Spleen (tissue), 11 donors: ENCODE measurements around the gene SLC26A8. TPM values are rescaled to one million over a fixed set of nuclear protein-coding genes. Genes with fewer than 3 reads are reported as not detected.

Source experiments
- DNase-seq: peaks from one replicate; pipeline ENCODE4 v3.0.0-alpha.2; 2020
- H3K27ac ChIP-seq, 8 donors: fragments of 200-600 bp; sonication (generic) in 7 of 8; 1 replicate in 4 of 8; 2 replicates in 4 of 8; pipeline versions ENCODE4 v1.5.0 to v1.8.0; 2016 to 2021; ENCODE audit warnings: inconsistent platforms in 4 of 8, mild to moderate bottlenecking in 4 of 8, moderate library complexity in 1 of 8
- H3K27me3 ChIP-seq, 7 donors: fragments of 200-600 bp; sonication (generic) in 6 of 7; replicated peaks in 1 of 7; 1 replicate in 4 of 7; 2 replicates in 3 of 7; pipeline versions ENCODE4 v1.5.0 to v1.8.0; 2016 to 2021; ENCODE audit warnings: inconsistent platforms in 3 of 7, mild to moderate bottlenecking in 1 of 7
- H3K36me3 ChIP-seq, 6 donors: fragments of 200-600 bp; sonication (generic) in 5 of 6; 1 replicate in 4 of 6; 2 replicates in 2 of 6; pipeline versions ENCODE4 v1.5.0 to v1.8.0; 2016 to 2021; ENCODE audit warnings: inconsistent platforms in 2 of 6
- H3K4me1 ChIP-seq, 6 donors: fragments of 200-600 bp; sonication (generic) in 5 of 6; 1 replicate in 3 of 6; 2 replicates in 3 of 6; pipeline versions ENCODE4 v1.5.0 to v1.8.0; 2016 to 2021; ENCODE audit warnings: inconsistent platforms in 3 of 6
- H3K4me3 ChIP-seq, 8 donors: fragments of 200-600 bp; sonication (generic) in 7 of 8; 1 replicate in 4 of 8; 2 replicates in 4 of 8; pipeline versions ENCODE4 v1.5.0 to v1.8.0; 2016 to 2021; ENCODE audit warnings: inconsistent platforms in 4 of 8, mild to moderate bottlenecking in 4 of 8, moderate library complexity in 2 of 8
- H3K9me3 ChIP-seq, 8 donors: fragments of 200-600 bp; sonication (generic) in 7 of 8; 1 replicate in 4 of 8; 2 replicates in 4 of 8; pipeline versions ENCODE4 v1.5.0 to v1.8.0; 2016 to 2021; ENCODE audit warnings: inconsistent platforms in 4 of 8
- POLR2A ChIP-seq, 3 donors: fragments of 450-650 bp; IDR thresholded peaks; one replicate each; pipeline ENCODE4 v1.5.1; 2017; ENCODE audit warnings: antibody characterized with exemption in 3 of 3, mild to moderate bottlenecking in 1 of 3
- POLR2AphosphoS5 ChIP-seq, 3 donors: sonication (generic); formaldehyde crosslinking; IDR thresholded peaks; one replicate each; pipeline ENCODE4 v1.5.1; 2017; ENCODE audit warnings: antibody characterized with exemption in 3 of 3
- WGBS, 5 donors: extraction: QIAGEN DNeasy Blood & Tissue Kit in 3 of 5; methylation state at CpG; one replicate each; pipeline versions ENCODE4 v1.1.5 to v1.1.7; 2013 to 2018; 5-methylcytosine and 5-hydroxymethylcytosine counted together
- intact Hi-C: fragments of 100-400 bp; cut with DNase I; formaldehyde crosslinking; loops from one replicate; pipeline ENCODE4 v1.15.0; 2023; ENCODE audit warnings: low total_unique reads
- polyA plus RNA-seq, 3 donors: library from polyadenylated mRNA; stranded (reverse); fragments of 200-250 nt; gene quantifications; one replicate each; pipeline ENCODE4 v1.2.1, GENCODE V29; 2013
- total RNA-seq, 7 donors: library from RNA; depleted of rRNA in 3 of 7; stranded (reverse); fragments of >200 nt in 3 of 7; fragmentation: NEBNext Ultra II Directional in 4 of 7; extraction: Animal tissue kit (Norgen Biotek cat#: 25700) in 4 of 7; gene quantifications; one replicate each; pipeline versions ENCODE4 v1.1.0 to v1.2.1, GENCODE V29; 2016 to 2021
- TF ChIP-seq, protein P1 (sequence below), 11 experiments: fragments of 200-600 bp in 7 of 11; fragments of 450-650 bp in 4 of 11; sonication (generic) in 4 of 11; IDR thresholded peaks in 8 of 11; conservative IDR thresholded peaks in 3 of 11; 1 replicate in 7 of 11; 2 replicates in 4 of 11; pipeline versions ENCODE4 v1.4.0 to v1.8.0; 2016 to 2021; ENCODE audit warnings: antibody characterized with exemption in 11 of 11, inconsistent platforms in 4 of 11, mild to moderate bottlenecking in 1 of 11
- donor health status: healthy with polysubstance abuse.
- donor health status: DM: no; HTN: no; CAD: no; lungs with moderate emphysema.
- donor health status: DM: no; HTN: no; CAD: no.
- donor health status: Bipolar disorder and iron deficiency.
- donor health status: healthy.
- donor health status: DM: no; HTN: no; CAD: no.
- donor health status: DM: yes; HTN: yes; CAD: no.

SLC26A8 gene
- total and polyA plus RNA-seq, 10 donors = 0.11 to 7.8 (median 2.5) TPM

DNA sequence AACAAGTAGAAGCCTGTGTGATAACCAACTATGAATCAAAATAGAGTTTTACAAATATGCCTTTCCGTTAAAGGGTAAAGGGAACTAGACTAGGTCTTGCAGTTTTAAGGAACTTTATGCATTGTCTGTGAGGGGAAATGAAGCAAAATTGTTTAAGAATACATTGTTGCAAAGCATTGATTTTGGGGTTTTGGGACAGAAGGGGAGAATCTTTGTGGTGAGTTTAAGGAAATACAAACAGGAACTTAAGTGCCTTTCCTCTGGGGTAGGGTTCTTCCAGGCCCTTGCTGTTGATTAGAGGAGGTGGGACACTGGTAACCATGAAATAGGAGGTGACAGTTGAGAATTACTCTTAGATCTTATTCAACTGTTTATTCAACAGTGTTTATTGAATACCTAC lies 7.8 kb upstream of the SLC26A8 start:
- TF ChIP-seq POLR2AphosphoS5 (IDR thresholded peaks at IDR 0.05) (peak in 1 of 3 donors; percentile 12), POLR2A (IDR thresholded peaks at IDR 0.05) (no peak)
- Histone ChIP-seq H3K36me3 (peaks cover 0 to 6% (median 0%) of the 10 kb centered on the region in 6 donors), H3K27me3 (no peaks in the 10 kb centered on the region), H3K4me3 (peak overlapping the region in 2 of 8 donors; percentile 0 to 11), H3K9me3 (no peaks in the 10 kb centered on the region), H3K27ac (peak overlapping the region in 7 of 8 donors; percentile 14 to 99 (median 96)), H3K4me1 (peaks cover 22 to 89% (median 82%) of the 10 kb centered on the region in 6 donors)
- no peak for DNase-seq
- WGBS, 5 donors = 33 to 57% (median 35%) methylated on average over 1 of the region's 1 CpG
- intact Hi-C loops = loop anchor here (5.0 kb wide), 1 partner anchor 165 kb away; the partner anchor contains the start of gene BRPF3

DNA sequence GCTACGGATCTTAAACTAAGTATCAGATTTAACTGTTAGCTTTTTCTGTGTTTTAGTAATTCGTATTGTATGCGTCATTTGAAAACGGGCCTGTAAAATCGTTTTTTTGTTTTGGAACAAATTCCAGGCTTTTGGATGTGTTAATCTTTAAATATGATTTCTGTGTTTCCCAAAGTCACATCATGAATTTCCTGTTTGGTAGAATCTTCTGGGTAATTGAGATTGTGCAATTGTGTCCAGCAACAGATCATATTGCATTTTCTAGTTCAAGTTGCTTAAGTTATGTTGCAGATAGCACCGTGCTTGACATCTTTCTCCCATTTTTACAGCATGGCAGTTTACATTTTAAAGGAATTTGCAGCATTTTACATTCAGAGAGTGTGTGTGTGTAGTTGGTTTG lies 5.0 kb upstream of the SLC26A8 start:
- WGBS, 5 donors = 6 to 10% (median 9%) methylated on average over 6 of the region's 6 CpGs
- peaks cover 0 to 8% (median 2%) of the 10 kb centered on the region in 7 donors for H3K27me3 ChIP-seq
- no peak for DNase-seq
- H3K4me1 ChIP-seq = peaks cover 22 to 88% (median 63%) of the 10 kb centered on the region in 6 donors
- intact Hi-C loops = loop anchor here (5.0 to 10.0 kb wide), 2 partner anchors 63 to 335 kb away; no protein-coding TSS in a partner anchor
- H3K27ac ChIP-seq = peak overlapping the region; percentile 87 to 99 (median 94)
- H3K9me3 ChIP-seq = no peaks in the 10 kb centered on the region
- no peaks in the 10 kb centered on the region for H3K36me3 ChIP-seq
- TF ChIP-seq POLR2AphosphoS5 (IDR thresholded peaks at IDR 0.05) (no peak), POLR2A (IDR thresholded peaks at IDR 0.05) (no peak)
- TF ChIP-seq, protein P1, sequence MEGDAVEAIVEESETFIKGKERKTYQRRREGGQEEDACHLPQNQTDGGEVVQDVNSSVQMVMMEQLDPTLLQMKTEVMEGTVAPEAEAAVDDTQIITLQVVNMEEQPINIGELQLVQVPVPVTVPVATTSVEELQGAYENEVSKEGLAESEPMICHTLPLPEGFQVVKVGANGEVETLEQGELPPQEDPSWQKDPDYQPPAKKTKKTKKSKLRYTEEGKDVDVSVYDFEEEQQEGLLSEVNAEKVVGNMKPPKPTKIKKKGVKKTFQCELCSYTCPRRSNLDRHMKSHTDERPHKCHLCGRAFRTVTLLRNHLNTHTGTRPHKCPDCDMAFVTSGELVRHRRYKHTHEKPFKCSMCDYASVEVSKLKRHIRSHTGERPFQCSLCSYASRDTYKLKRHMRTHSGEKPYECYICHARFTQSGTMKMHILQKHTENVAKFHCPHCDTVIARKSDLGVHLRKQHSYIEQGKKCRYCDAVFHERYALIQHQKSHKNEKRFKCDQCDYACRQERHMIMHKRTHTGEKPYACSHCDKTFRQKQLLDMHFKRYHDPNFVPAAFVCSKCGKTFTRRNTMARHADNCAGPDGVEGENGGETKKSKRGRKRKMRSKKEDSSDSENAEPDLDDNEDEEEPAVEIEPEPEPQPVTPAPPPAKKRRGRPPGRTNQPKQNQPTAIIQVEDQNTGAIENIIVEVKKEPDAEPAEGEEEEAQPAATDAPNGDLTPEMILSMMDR (IDR thresholded peaks at IDR 0.05 in 8 of 11, conservative IDR thresholded peaks at IDR 0.05 in 3 of 11) = no peak
- H3K4me3 ChIP-seq = peak overlapping the region; percentile 81 to 100 (median 96)

DNA sequence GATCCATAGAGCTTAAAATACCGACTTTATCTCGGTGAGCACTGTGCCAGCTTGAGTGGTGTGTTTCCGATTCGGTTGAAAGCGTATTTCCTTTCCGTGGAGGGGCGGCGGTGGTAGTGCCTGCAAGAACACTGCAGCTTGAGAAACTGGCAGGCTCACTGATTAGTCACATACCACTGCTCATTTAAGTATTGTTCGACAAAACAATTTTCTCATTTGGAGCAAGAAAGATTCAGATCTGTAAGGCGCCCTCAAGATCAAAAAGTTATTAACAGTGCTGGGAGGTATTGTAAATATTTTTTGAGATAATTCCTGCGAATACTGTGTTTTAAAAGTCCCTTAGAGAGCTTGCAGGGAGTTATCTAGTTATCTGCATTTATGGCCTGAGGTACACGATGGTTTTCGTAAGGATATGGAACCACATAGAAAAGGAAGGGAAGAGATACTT lies 4.5 kb upstream of the SLC26A8 start:
- 0 to 1% (median 1%) methylated on average over 13 of the region's 13 CpGs for WGBS, 5 donors
- Histone ChIP-seq H3K36me3 (no peaks in the 10 kb centered on the region), H3K4me1 (peaks cover 22 to 88% (median 61%) of the 10 kb centered on the region in 6 donors), H3K27me3 (peaks cover 0 to 14% (median 5%) of the 10 kb centered on the region in 7 donors), H3K9me3 (no peaks in the 10 kb centered on the region), H3K27ac (peak overlapping the region; percentile 87 to 99 (median 94)), H3K4me3 (peak overlapping the region; percentile 81 to 100 (median 96))
- peak in 1 of 3 donors; percentile 76 for TF ChIP-seq POLR2AphosphoS5 (IDR thresholded peaks at IDR 0.05)
- TF ChIP-seq, protein P1 (IDR thresholded peaks at IDR 0.05 in 8 of 11, conservative IDR thresholded peaks at IDR 0.05 in 3 of 11) = no peak
- DNase-seq = peak; percentile 89
- intact Hi-C loops = loop anchor here (5.0 to 10.0 kb wide), 2 partner anchors 63 to 336 kb away; no protein-coding TSS in a partner anchor

DNA sequence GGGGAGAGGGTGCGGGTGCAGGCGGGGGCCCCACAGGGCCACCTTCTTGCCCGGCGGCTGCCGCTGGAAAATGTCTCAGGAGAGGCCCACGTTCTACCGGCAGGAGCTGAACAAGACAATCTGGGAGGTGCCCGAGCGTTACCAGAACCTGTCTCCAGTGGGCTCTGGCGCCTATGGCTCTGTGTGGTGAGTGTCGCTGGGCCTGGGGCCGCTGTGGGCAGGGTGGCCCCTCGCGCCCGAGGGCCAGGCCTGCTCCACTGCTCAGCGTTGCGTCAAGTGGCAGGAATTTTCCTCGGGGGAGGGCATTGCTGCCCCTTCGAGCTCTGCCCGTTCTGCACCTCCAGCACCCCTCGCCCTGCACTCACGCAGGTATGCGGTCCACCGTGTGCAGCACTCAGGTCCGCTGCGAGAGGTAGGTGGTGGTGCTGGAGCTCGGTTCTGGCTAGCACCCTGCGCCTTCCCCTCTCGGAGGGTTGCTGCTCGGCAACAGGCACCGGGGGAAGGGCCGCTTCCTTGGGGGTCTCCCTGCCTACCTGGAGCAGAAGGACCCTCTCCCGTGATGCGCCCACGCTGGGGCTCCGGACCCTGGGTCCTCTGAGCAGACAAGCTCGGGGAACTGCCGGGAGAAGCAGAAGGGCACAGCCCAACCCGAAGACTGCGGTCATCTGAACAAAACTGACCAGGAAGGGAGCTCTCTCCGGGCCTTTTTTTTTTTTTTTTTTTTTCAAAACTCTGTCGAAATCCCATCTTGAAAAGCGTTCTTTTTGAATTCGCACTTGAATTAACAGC lies 3.8 kb upstream of the SLC26A8 start:
- H3K4me3 ChIP-seq = peak overlapping the region; percentile 81 to 100 (median 96)
- TF ChIP-seq POLR2A (IDR thresholded peaks at IDR 0.05) = no peak
- TF ChIP-seq POLR2AphosphoS5 (IDR thresholded peaks at IDR 0.05) = peak in 2 of 3 donors; percentile 38 to 71
- H3K9me3 ChIP-seq = no peaks in the 10 kb centered on the region
- 0 to 1% (median 0%) methylated on average over 15 to 44 of the region's 44 CpGs for WGBS, 5 donors
- peak overlapping the region; percentile 87 to 99 (median 94) for H3K27ac ChIP-seq
- peak; percentile 89 for DNase-seq
- H3K36me3 ChIP-seq = no peaks in the 10 kb centered on the region
- H3K4me1 ChIP-seq = peaks cover 22 to 85% (median 55%) of the 10 kb centered on the region in 6 donors
- intact Hi-C loops = loop anchor here (5.0 to 10.0 kb wide), 2 partner anchors 64 to 337 kb away; no protein-coding TSS in a partner anchor
- peaks cover 0 to 18% (median 5%) of the 10 kb centered on the region in 7 donors for H3K27me3 ChIP-seq
